Posterior vena cava (tissue), 2 donors: ENCODE data around the gene CNTN1. TPM values are rescaled to one million over a fixed set of nuclear protein-coding genes. Genes with fewer than 3 reads are reported as not detected.

ENCODE experiments used
- DNase-seq: peaks from one replicate; pipeline ENCODE4 v3.0.0-alpha.2; 2020; ENCODE audit warnings: low spot score
- intact Hi-C, 2 donors: fragments of 100-400 bp; cut with DNase I; formaldehyde crosslinking; loops; one replicate each; pipeline versions ENCODE4 v1.14.1 to v1.14.2; 2022 to 2023
- total RNA-seq, 2 donors: library from RNA; stranded (reverse); fragmentation: NEBNext Ultra II Directional; extraction: Animal tissue kit (Norgen Biotek cat#: 25700); gene quantifications; one replicate each; pipeline ENCODE4 v1.2.1, GENCODE V29; 2021
- donor health status: DM: yes; HTN: yes; CAD: no.
- donor health status: DM: yes; HTN: yes; CAD: no.

The CNTN1 gene
- total RNA-seq, 2 donors from 2014 or later, result 20.4 to 37.3 TPM

- no peak for DNase-seq
- intact Hi-C loops, result no loop called here
These were observed 136.4 kb downstream of the CNTN1 start for GRCh38 chr12:40828593-40828990.

GRCh38 chr12:40829738-40830144, 137.5 kb downstream of the CNTN1 start:
- intact Hi-C loops, result no loop called here
- no peak for DNase-seq

DNA sequence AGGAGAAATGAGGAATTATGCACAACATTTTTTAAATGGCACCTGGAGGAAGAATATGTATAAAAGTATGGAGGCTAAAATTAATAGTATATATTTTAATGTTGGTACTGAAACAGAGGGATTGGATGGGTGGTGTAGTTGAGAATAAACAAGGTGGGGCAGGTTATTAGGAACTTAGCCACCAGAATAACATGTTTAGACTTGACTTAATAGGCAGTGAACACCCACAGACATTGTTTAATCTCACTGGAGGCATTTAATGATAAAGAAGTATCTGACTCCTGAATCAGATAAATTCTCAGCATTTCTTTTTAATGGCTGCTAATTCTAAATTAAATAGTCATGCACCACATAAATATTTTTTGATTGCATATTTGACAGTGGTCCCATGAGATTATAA, 139.7 kb downstream of the CNTN1 start:
- intact Hi-C loops, result no loop called here

DNA sequence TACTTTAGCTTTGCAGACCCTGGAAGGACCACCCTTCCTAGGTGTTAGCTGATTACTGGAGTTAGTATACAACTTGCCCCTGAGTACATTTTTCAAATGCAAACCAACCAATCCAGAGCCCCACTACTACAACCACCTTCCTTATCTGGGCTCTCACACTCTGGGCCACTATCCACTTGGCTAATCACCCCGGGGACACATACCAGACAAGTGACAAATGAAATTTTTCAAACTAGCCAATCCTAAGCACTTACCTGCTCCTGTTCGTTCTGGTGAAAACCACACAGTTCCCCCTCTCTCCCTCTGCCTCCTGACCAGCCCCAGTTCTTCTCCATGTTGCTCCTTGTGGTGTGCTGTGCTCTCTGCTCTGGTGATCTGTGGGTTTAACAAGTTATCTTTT, 140.4 kb downstream of the CNTN1 start:
- intact Hi-C loops, result no loop called here

More for the DNA sequence above, 139.7 kb downstream of the CNTN1 start:
- no peak for DNase-seq

DNA sequence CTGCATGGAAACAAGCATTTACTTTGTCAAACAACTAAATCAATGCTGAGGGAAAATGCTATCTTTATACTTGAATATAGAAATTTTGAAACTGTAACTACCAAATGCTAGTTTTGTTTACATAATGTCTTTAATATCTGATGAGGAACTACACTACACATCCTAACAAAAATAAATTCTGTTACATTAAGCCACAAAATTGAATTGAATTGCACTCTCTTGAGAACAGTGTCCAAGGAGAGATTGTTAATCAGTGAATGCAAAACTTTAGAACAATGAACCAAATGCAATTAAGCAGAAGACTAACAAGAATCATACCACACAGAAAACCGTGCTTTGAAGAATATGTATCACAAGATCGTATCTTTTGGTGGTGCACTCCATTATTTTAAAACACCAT, 141.6 kb downstream of the CNTN1 start:
- intact Hi-C loops, result no loop called here
- no peak for DNase-seq

More for the DNA sequence above, 140.4 kb downstream of the CNTN1 start:
- DNase-seq, result no peak

DNA sequence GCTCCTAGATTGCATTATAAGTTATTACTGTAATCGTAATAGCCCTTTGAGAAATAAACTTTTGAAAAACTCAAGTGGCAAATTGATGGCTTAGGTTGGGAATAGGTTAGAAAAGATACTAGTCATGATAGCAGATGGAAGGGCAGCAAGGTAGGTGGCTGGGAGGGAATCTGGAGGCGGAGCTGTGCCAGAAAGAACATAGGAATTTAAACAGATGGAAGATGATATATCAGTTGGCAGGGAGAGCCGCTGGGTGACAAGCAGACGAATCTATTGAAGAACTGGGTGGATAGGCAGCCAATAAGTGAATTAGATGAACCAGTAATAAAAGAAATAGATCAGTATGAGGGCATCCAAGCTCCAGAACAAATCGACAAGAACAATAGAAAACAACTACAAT, 142.1 kb downstream of the CNTN1 start:
- no peak for DNase-seq
- intact Hi-C loops, result no loop called here

DNA sequence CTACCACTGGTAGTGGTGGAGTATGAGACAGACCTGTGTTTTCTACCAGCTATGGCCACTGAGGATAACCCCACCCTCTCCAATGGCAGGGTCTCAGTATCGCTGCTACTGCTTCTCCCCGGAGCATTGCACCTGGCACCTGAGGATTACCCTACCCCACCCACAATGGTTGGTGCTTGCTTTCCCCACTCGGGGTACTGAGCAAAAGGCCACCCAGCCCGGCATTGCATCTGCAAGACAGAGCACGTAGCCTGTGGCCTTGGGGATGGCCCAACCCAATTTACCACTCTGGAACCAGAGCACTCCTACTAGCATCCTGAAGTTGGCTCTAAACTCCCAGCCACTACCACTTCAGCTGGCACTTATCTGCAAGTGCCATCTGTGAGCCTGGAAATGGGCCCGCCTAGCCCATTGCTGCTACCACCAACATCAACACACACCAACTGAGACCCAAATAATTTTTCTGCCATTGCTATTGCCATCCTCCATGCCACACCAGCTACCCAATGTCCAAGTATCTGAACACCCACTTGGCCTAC, 145.7 kb downstream of the CNTN1 start:
- DNase-seq, result peak; percentile 66
- intact Hi-C loops, result no loop called here

DNA sequence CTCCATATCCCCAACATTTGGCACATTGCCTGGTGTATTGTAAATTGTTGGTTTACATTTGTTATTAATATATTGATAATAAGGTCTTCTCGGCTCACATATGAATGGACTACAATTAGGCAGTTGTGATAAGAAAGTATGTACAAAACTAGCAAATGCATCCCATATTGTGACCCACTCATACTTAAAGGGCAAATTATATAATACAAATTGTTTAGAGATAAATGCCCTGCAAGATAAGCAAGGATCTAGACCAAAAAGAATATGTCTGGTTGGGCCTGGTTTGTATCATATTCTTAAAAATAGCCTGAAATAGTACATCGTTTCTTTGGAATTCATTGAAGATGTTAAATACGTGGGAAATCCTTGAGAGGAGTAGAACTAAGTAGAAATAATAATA, 151.3 kb downstream of the CNTN1 start:
- intact Hi-C loops, result no loop called here
- DNase-seq, result no peak

DNA sequence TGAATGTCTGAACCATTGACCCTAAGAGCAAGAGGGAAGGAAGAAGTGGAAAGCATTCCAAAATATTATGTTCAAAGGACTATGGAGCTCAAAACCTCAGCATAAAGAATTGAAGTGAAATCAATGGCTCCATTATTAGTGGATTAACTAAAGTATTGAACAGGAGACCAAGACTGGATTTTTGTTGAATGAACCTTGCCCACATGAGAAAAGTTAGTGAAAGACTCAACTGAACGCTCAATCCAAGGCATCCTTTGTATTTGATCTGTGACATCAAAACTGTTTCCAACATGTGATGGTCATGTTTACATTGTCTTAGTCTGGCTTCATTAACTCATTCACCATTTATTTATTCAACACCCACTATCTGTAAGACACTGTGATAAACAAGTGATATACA, 161.0 kb downstream of the CNTN1 start:
- intact Hi-C loops, result no loop called here
- DNase-seq, result no peak

DNA sequence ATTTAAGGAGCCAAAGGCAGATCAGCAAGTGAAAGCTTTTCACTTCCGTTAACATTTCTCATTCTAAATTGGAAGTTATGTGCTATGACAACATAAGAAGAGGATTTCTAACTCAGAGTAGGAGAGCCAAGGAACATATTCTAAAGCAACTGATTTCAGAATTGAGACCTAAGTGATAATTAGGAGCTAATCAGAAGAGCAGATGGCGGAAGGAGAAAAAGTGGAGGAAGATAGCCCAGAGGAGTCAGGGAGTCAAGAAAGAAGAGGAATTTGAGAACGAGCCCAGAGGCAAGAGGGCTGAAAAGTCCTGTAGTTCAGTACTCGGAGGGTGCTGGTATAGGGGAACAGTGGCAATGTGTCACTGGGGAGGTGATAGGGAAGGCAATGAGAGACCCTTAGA, 162.4 kb downstream of the CNTN1 start:
- intact Hi-C loops, result no loop called here
- DNase-seq, result no peak

- intact Hi-C loops, result no loop called here
- DNase-seq, result no peak
These were observed 172.7 kb downstream of the CNTN1 start for GRCh38 chr12:40864891-40865290.

GRCh38 chr12:40870981-40871380, 178.7 kb downstream of the CNTN1 start:
- no peak for DNase-seq
- intact Hi-C loops, result no loop called here

GRCh38 chr12:40874868-40875267, 182.6 kb downstream of the CNTN1 start:
- no peak for DNase-seq
- intact Hi-C loops, result no loop called here

DNA sequence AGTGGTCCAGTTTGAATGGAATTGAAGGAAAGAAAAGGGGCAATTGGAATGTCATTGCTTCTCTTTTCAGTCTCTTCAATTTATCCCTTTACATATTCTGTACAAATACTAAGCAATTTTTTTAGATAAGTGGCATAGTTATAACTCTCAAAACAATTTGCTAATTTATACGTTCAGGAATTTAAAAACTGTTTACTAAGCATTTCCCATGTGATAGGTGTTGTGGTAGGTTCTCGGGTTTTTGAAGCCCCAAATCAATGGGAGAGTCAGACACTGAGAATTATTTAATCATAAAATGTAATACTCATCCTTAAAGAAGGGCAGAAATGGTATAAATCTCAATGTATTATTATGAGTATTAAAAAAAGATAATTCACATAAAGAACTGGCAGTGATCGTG, 197.1 kb downstream of the CNTN1 start:
- DNase-seq, result no peak
- intact Hi-C loops, result no loop called here

- intact Hi-C loops, result no loop called here
- no peak for DNase-seq
These were observed 200.3 kb downstream of the CNTN1 start for GRCh38 chr12:40892528-40892927.

- DNase-seq, result no peak
- intact Hi-C loops, result no loop called here
These were observed 206.3 kb downstream of the CNTN1 start for GRCh38 chr12:40898505-40898904.

- no peak for DNase-seq
- intact Hi-C loops, result no loop called here
These were observed 210.8 kb downstream of the CNTN1 start for GRCh38 chr12:40903040-40903439.

DNA sequence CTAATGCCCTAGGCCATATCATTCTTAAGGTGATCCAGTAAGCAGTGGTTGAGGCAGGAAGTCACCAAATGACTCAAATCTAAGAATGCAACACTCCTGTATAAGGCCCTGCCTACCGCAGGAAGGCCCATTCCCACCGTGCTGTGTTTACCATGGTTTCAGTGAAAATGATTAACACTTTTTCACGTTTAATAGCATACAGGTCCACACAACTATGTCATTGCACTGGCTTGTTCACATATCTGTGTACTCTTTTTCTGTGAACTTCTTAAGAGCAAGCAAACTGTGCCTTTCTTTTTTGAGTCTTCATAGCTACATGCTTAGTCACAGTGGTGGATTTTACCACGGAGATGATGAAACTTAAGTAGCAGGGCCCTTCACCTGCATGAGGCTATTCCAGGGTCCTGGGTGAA, 214.9 kb downstream of the CNTN1 start:
- intact Hi-C loops, result no loop called here
- DNase-seq, result no peak

DNA sequence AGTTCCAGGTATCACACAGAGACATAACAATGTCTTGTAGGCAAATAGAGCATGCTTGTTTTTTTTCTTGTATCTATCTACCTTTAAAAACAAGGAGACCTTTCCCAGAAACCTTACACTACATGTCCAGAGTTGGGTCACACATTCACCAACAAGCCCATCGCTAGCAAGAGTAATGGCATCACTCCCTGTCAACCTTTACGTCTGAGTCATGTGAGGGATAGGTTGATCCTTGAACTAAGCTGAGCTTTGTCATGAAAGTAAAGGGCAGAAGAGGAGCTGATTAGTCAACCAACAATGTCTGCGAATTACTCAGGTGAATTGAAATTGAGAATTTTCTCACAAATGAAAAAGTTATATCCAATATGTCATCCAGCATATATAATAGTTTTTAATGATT, 219.4 kb downstream of the CNTN1 start:
- no peak for DNase-seq
- intact Hi-C loops, result no loop called here

DNA sequence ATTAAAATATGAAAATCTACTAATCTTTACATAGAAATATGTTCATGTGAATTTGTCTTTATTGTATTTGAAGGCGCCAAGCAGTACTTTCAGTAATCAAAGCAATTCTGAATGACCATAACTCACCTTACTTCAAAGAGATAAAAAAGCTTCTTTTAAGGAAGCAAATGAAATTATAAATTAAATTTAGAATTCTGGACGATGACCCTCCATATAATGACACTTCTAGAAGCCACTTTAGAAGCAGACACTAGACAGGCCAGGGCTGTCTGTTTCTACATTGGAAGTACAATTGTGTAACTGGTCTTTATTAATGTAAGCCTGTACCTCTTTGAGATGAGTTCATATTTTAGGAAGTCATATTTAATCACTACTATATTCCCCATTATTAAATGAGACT, 222.9 kb downstream of the CNTN1 start:
- intact Hi-C loops, result no loop called here
- DNase-seq, result no peak

DNA sequence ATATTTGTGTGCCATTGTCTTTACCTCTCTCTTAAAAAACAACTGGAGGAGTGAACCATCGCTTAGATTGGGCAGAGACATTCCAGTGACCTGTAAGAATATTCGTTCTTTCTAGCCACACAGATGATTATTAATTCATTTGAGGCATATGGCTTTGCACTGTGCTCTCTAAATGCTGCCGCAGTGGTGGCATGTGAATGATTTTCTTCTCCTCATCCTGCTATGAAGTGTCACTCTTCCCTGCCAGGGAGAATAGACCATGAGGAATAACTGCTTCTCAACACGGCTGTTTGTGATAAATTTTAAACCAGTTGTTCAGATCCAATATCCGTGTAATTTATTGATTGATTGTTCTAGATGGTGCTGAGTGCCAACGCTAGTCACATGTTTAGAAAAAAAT, 225.3 kb downstream of the CNTN1 start:
- intact Hi-C loops, result no loop called here
- DNase-seq, result no peak

DNA sequence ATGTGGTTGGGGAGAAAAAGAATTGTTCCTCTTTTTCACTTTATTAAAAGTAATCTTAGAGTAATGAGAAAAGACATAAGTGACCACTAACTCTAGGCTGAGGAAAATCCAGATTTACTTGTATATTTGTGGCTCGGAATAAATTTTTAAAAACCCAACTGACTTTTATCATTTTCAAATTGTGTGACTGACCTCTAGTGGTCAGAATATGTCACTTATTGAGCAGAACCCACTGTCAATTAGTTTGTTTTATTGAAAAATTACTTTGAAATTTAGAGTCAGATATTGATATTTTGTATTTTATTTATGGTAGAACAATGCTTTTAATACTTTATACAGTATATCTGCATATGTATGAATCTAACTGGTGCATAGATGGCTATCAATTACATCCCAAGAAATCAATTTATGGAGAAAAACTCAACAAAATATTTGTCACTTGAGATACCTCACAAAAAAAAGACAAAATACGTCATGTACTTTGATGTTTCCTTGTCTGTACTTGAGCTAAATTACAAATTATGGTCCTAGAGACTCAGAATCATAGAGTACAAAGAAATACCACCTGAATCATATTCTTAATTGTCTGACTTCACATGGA, 229.4 kb downstream of the CNTN1 start:
- intact Hi-C loops, result loop anchor here (5.0 kb wide), 1 partner anchor 299 kb away; no protein-coding TSS in a partner anchor
- DNase-seq, result no peak
